Mucosa of gallbladder (tissue), 1 donor: Measurements from ENCODE around the gene DCD. TPM values are rescaled to one million over a fixed set of nuclear protein-coding genes. Genes with fewer than 3 reads are reported as not detected.

Source experiments
- DNase-seq: peaks from one replicate; pipeline ENCODE4 v3.0.0-alpha.2; 2020; ENCODE audit warnings: low spot score
- total RNA-seq: library from RNA; stranded (reverse); gene quantifications from one replicate; pipeline ENCODE4 v1.2.1, GENCODE V29; 2021
- donor health status: DM: no; HTN: no; CAD: no.

The DCD gene
- total RNA-seq, 1 donor from 2014 or later, result not detected

DNA sequence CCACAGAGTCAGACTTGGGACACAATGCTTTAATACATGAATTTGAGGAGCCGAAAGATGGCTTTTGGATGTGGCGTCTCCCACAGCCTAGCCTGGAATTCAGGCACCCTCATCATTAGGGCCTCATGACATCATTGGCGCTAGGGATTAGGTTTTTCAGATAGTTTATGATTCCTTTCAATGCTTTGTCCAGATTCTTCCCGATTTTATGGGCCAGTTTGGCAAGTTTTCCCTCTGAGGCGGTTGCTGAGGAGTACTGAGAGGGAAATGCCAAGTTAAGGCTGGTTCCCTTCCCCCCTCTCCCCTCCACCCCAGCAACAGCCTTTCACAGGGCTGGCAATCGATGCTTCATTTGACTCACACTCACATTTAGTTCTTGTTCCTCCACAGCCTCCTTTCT lies 40.0 kb downstream of the DCD start:
- no peak for DNase-seq

DNA sequence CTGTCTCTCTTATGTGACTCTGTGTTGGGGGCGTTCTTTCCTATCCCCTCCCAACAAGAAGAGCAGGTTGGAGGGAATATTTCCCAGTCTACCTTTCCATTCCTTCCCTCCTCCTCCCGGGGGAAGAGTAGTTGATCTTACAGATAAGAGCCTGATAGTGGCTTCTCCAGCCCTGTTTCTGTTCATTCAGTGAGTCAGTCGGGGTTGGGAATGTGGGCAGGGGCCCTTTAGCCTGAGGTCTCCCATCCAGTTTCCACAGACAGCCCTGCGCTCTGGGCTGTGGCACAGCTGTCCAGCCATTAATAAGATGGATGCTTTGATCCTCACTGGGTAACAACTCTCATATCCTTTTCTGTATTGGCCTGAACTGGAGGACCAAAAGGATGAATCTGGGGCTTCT lies 41.6 kb downstream of the DCD start:
- no peak for DNase-seq

DNA sequence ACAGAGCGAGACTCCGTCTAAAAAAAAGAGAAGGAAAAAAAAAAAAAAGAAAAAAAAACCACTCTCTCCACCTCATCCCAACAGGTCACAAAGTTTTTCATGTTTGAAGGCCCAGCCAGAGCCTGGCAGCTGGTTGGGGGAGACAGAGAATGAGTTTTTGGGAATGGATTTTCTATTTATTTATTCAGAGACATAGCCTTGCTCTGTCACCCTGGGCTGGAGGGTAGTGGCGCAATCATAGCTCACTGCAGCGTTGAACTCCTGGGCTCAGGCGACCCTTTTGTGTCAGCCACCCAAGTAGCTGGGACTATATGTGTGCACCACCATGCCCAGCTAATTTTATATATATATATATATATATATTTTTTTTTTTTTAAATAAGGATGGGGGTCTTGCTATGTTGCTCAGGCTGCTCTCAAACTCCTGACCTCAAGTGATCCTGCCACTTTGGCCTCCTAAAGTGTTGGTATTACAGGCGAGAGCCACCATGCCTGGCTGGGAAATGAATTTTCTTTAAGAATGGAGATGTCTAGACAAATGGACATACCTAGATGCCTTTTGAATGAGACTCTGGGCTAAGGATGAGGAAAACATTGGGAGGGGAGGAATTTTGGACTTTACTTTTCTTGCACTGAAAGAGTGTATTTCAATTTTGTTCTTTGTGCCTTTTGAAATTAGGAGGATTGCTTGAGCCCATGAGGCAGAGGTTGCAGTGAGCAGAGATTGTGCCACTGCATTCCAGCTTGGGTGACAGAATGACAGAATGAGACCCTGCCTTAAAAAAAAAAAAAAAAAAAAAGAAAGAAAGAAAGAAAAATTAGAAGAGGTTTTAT lies 42.8 kb downstream of the DCD start:
- DNase-seq, result no peak

DNA sequence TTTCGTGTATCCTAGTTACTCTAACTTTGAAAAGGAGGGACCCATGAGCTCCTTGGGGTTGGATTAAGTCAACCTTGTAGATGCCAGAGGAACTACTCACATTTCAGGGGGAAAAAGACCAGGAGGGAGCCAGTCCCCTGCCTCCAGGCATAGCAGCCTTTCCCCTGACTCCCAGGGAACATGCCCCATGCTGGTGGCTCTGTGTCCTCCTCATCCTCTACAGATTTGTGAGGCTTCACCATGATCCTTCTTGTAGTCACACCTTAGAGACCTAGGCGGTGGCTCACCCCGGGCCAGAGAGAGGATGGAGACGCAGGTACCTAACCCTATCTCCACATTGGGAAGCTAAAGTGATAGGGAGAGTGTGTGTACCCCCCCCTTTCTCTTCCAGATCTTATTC lies 43.7 kb downstream of the DCD start:
- no peak for DNase-seq

DNA sequence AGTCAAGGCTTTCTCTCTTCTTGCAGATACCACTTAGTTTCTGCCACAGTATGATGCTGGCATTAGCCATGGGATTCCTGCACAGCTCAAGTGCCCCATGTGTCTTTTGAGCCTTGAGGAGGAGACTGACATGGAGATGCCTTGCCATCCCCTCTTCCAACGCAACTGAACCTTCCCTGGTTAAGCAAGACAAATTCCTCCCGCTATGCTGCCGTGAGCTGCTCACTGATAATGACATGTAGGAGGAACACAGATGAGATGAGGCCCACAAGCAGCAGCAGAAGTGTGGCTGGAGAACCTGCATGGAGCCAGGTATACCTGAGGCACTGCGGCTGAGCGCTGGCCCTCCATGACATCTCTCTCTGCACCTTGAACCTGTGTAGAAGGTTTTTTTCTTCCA lies 44.3 kb downstream of the DCD start:
- DNase-seq, result no peak

DNA sequence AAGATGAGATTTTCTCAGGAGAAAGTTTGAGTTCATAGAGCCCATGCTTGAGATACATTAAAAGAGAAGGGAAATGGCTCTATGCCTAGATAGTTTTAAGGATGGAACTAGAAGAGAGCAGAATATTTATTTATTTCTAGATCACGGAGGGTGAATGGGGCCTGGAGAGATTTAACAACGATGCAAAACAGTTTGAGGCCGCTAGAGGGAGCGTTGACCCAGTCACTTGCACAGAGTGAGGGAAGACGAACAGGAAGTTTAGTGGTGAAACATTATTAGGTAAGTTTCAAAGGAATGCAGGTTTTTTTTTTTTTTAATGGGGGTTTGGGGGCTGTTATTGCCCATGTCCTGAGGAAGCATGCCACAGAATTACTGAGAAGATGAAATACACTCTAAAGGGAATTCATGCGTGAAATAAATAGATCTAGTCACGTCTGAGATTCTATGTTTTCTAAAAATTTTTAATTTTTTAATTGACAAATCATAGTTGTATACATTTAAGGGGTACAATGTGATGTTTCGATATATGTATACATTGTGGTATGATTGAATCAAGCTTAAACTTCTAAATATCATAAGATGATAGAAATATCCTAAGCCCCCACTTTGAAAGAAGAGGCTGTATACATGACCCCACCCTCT lies 44.9 kb downstream of the DCD start:
- peak; percentile 63 for DNase-seq

DNA sequence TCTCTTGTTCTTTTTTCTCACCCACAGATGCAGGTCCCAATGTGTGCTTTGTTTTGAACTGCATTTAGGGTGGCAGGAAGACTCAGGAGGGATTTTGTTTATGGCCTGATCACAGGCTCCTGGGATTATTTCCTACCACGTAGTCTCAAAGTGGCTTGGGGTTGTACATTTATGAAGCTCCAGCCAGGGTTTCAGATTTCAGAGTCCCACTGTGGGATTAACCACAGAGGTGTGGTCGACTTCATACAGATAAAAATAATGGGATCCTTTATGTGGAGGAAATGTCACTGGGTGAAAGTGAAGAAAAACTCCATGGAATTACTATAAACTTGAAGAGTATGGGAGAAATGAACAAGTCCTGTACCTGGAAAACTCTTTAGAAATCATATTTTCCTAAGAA lies 45.5 kb downstream of the DCD start:
- no peak for DNase-seq

DNA sequence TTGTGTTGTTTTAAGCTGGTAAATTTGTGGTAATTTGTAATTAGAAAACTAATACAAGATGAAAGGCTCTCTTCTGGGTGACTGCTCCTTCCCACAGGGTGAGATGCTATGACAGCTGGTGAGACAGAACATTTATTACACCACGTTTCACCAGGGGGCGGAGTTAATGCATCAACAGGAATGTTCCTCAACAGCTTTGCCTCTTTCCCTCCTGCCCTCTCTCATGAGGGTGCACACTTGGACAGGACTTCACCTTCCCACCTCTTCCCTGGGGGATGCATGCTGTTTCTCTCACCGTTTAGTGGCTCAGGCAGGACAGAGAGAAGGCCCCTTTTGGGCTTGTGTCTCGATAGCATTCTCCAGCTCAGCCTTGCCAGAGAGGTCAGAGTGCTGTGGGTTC lies 46.3 kb downstream of the DCD start:
- DNase-seq, result no peak

DNA sequence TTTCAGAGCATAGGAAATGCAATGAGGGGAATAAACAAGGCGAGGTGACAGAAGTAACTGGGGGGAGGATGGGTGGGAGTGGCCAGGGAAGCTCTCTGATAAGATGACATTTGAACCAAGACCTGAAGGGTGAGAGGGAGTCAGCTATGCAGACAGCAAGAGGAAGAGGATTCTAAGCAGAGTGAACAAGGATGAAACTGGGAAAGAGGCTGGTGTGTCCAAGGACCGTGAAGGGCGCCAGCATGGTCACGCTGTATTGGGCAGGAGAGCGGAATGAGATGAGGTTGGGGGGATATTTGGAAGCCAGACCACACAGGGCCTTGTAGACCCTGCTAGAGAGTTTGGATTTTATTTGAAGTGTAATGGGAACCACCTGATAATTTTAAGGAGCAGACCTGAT lies 49.2 kb downstream of the DCD start:
- DNase-seq, result no peak

DNA sequence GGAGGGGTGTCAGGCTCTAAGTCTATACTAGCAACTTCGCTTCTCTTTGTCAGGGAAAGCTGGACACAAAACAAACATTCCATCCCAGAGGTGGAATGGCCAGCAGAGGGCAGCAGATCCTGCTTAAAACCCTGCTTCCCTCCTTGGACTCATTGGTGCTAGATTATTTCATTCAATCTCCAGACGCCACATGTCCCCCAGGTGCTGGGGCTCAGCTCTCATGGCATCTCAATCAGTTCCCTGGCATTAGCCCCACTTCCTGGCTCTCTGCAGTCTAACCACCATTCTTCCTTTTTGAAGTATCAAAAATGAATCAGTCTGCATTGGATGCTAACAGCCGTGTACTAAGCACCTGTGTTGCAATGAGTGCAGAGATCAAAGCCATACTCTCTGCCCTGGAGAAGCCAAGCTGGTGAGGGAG lies 51.6 kb downstream of the DCD start:
- peak; percentile 68 for DNase-seq

DNA sequence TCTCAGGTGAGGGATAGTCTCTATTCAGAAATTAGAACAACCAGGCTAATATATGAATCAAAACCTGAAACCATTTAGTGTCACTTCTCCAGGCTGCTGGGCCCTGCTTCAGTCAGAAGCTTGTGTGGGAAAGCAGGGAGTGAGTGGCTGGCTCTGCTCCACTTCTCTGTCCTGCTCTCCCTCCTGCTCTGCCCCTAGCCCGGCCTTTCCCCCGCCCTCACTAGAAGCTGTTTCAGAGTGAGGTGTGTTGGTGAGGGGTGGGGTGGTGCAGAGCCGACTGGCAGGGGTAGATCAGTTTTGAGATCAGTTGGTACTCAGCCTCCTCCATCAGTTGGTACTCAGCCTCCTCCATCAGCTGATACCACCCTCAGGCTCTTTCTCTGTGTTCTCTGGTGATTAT lies 52.7 kb downstream of the DCD start:
- DNase-seq, result no peak

Other genes starting within 250 kb of the DCD start
- 39.3 TPM for gene ITGA5, start 229.1 kb downstream of the DCD start, total RNA-seq
- gene GTSF1, start 174.8 kb downstream of the DCD start, total RNA-seq, result 0.40 TPM
- gene NCKAP1L, start 150.6 kb downstream of the DCD start, total RNA-seq, result 21.3 TPM
- gene PDE1B, start 98.8 kb downstream of the DCD start, total RNA-seq, result 3.2 TPM
- 17.2 TPM for gene PPP1R1A, start 59.7 kb downstream of the DCD start, total RNA-seq
- not detected for gene LACRT, start 13.5 kb downstream of the DCD start, total RNA-seq
- gene MUCL1, start 206.2 kb upstream of the DCD start, total RNA-seq, result not detected